KOPT-K1 (cell line): ENCODE results near the gene GRK5.

Source experiments
- H3K27ac ChIP-seq: fragments of 200-600 bp; sonication (generic); 2 replicates; pipeline ENCODE4 v1.5.1; 2016; ENCODE audit warnings: antibody characterized with exemption, mild to moderate bottlenecking, low read depth, low read length; ENCODE audit not compliant: poor library complexity, severe bottlenecking
- H3K36me3 ChIP-seq: fragments of 200-600 bp; sonication (generic); 2 replicates; pipeline ENCODE4 v1.5.1; 2017; ENCODE audit warnings: antibody characterized with exemption, mild to moderate bottlenecking, low read length, moderate library complexity; ENCODE audit not compliant: insufficient read depth
- H3K9me3 ChIP-seq: fragments of 200-600 bp; sonication (generic); 2 replicates; pipeline ENCODE4 v1.5.1; 2017; ENCODE audit warnings: antibody characterized with exemption, low read length, mild to moderate bottlenecking; ENCODE audit not compliant: insufficient read depth, poor library complexity, severe bottlenecking

GRK5 gene

DNA sequence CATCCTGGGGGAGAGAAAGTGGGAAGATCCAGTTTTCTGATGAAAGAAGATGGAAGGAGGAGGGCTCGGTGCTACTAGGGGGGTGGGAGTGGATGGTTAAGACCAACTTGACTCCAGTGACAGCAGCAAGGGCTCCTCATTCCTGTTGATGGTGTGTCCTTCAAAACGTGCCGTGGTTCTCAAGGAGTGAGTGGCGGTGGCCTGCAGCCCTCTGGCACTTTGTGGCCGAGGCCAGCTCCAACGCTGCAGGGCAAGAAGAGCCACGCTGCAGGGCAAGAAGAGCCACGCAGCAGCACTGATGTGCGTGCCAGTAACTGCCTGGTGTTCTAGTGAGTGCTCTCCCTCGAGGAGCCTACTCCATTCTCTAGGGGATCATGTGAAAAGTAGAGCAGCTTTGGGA lies 72.1 kb downstream of the GRK5 start:
- Histone ChIP-seq H3K27ac (no peak overlapping the region), H3K36me3 (no peaks in the 10 kb centered on the region), H3K9me3 (no peaks in the 10 kb centered on the region)

DNA sequence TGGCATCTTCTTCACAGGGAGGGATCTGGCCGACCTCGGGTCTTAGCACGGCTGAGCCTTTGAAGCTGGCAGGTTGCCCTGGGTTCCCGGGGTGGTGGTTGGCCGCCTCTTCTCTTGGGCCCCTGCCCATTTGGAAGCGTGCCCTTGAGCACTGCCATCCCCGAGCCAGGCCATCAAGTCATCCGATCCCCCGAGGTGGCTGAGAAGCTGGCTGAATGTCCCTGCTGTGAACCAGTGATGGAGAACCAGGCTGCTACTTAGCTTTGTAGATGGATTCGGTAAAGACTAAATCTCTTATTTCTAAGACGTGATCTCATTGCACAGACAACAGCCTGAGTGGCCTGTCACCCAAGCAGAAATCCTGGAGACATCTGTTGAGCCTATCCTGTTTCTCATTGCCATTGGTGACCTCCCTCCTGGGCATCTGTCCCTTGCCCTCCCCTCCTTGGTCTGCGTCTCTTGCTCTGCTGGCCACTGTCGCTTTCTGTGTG lies 74.3 kb downstream of the GRK5 start:
- Histone ChIP-seq H3K9me3 (no peaks in the 10 kb centered on the region), H3K27ac (no peak overlapping the region)

DNA sequence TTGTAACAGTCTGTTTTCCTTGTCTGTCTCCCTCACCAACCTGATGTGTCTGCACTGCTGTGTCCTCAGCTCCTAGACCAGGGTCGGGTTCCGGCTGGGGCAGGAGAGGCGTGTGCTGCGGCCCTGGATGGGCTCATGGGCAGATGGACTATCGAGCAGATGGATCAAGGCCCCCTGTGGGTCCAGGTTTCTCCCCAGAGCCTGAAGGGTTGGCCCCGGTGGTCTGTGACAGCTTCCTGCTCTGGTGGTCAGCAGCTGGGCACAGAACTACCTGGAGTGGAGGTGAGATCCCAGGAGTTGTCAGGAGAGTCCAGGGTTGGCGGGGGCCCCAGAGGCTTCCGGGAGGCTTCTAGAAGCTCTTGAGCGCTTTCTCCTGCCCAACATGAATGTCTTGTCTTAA lies 75.1 kb downstream of the GRK5 start:
- Histone ChIP-seq H3K27ac (no peak overlapping the region), H3K9me3 (no peaks in the 10 kb centered on the region), H3K36me3 (no peaks in the 10 kb centered on the region)

More for the DNA sequence above, 74.3 kb downstream of the GRK5 start:
- H3K36me3 ChIP-seq: no peaks in the 10 kb centered on the region

DNA sequence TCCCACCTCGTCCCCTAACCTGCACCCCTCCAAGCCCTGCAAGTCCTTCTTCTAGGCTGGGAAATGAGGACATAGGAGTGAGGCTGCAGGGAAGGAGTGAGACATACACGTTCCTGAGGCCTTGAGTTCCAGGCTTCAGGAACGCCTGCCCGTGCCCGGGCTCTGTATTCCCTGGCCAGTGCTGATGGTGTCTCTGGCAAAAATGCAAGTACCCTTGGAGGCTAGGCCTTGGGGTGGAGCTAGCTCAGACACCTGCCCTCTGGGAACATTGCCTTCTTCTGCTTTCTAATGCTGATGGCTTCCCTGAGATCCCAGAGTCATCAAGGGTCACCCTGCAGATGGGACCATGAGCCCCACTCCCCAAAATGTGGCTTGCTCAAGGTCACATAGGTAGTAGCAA lies 76.0 kb downstream of the GRK5 start:
- no peaks in the 10 kb centered on the region for H3K36me3 ChIP-seq
- no peaks in the 10 kb centered on the region for H3K9me3 ChIP-seq
- peak overlapping the region; percentile 40 for H3K27ac ChIP-seq

DNA sequence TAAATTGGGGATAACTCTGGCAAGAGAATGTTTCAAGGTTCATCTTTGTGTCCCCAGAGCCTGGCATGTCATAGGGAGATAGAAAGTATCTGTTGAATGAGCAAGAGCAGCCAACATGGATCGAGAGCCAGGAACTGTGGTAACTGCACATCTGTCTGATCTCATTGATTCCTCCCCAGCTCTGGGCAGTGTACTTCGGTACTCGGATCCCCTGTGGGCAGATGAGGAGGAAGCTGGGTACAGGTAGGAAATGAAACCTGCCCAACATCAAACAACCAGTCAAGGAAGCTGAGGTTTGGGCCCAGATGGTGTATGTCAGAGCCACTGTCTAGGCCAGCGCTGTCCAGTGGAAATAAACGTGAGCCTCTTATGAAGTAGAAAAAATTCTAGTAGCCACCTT lies 76.4 kb downstream of the GRK5 start:
- peak overlapping the region; percentile 40 for H3K27ac ChIP-seq
- no peaks in the 10 kb centered on the region for H3K36me3 ChIP-seq
- no peaks in the 10 kb centered on the region for H3K9me3 ChIP-seq

DNA sequence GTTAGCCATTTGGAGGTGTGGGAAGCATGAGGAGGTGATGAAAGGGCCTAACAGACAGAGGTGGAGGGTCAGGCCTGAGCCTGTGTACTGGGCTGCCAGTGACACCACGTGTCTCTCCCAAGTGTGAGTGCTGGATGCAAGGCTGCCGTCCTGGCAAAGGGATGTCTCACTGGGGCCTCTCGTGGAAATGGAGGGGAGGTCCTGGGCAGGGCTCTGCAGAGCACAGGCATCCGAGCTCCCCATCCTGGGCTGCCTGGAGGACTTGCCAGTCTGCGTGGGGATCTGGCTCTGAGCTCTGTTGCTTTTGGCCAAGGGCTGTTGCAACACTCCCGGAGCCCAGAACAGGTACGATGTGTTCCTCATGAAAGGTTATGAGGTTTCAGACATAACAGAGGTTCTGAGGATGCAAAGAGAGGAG lies 77.3 kb downstream of the GRK5 start:
- H3K36me3 ChIP-seq: no peaks in the 10 kb centered on the region
- H3K9me3 ChIP-seq: no peaks in the 10 kb centered on the region
- peak overlapping the region; percentile 85 for H3K27ac ChIP-seq

DNA sequence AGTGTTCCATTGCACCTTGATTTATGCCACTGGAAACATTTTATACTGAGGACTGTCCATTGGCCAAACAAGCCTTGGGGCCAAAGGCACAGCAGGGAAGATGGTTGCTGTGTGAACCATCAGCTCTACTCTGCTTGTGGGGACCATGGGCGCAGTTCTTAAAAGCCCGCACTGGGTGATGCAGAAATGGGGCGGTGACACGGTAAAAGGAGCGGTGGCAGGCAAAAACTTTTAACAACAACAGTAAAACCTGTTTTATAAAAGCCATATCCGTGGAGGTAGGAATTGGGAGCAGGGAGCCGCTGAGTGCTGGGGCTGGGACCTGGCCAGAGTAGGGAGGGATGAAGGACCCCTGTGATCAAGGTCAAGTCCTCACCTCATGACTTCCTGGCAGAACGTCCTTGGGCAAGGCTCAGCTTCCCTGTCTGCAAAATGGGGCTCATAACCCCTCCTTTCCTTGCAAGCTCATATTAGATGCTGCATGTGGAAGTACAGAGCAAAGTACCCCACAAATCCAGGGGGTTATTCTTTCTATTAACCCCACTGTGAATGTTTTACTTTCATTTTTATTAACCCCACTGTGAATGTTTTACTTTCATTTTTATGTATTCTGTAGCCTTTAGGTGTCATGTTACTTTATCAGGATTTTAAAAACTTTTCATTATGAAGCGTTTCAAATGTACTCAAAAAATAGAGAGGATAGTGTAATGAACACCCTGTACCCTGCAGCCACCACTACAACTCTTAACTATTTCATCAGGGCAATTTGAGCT lies 78.3 kb downstream of the GRK5 start:
- H3K36me3 ChIP-seq: no peaks in the 10 kb centered on the region
- H3K27ac ChIP-seq: peak overlapping the region; percentile 85

DNA sequence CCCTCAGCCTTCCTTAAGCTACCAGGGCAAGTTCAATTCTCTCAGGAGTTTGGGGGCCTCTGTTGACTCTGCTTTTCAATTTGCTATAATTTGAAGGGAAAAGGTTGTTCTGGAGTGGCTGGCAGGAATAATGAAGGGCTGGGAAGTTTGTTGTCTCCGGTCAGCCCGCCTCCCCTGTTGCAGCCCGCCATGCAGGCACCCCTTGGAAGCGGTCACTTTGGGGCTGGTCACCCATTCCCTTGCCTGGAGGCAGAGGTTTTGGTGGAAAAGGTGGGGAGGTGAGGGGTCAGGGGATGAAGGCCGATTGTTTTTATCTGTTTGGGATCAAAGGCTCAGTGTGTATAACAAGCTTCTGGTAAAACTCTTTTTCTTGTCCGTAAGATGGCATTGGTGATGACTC lies 79.1 kb downstream of the GRK5 start:
- Histone ChIP-seq H3K27ac (peak overlapping the region; percentile 85), H3K36me3 (no peaks in the 10 kb centered on the region), H3K9me3 (no peaks in the 10 kb centered on the region)

More for the DNA sequence above, 78.3 kb downstream of the GRK5 start:
- H3K9me3 ChIP-seq: no peaks in the 10 kb centered on the region

DNA sequence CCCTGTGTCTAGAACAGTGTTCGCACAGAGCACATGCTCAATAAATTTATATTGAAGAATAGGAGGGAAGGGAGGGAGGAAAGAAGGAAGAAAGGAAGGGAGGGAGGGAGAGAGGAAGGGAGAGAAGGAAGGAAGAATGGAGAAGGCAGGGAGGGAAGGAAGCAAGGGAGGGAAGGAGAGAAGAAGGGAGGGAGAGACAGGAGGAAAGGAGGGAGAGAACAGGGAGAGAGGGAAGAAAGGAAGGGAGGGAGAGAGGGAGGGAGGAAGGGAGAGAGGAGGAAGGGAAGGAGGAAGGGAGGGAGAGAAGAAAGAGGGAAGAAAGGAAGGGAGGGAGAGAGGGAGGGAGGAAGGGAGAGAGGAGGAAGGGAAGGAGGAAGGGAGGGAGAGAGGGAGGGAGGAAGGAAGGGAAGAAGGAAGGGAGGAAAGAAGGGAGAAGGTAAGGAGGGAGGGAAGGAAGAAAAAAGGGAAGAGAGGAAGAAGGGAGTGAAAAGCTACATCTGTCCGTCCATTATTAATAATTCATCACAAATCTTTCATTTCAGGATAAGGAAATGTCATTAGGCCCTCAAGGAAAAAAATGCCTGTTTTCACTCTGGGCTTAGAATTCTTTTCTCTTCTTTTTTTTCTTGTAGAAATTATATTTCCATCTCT lies 79.7 kb downstream of the GRK5 start:
- H3K27ac ChIP-seq: peak overlapping the region; percentile 85
- H3K36me3 ChIP-seq: no peaks in the 10 kb centered on the region
- no peaks in the 10 kb centered on the region for H3K9me3 ChIP-seq

DNA sequence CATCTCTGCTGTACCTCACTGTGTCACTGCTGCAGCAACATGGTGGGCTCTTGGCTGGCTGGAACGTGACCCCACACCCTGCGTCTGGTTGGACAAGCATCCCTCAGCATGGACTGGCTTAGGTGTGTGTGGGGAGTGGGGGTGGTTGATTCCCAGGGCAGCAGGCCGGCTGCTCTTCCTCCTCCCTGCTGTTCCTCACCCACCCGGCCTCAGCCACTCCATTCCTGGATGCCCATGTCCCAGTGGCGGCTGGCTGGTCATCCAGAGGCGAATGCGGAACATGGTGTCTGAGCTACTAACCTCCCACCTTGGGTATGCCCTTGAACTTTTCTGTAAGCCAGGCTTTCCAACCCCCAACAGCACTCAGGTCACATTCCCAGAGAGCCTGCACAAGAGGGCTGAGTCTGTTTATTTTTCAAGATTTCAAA lies 81.2 kb downstream of the GRK5 start:
- H3K27ac ChIP-seq: no peak overlapping the region

DNA sequence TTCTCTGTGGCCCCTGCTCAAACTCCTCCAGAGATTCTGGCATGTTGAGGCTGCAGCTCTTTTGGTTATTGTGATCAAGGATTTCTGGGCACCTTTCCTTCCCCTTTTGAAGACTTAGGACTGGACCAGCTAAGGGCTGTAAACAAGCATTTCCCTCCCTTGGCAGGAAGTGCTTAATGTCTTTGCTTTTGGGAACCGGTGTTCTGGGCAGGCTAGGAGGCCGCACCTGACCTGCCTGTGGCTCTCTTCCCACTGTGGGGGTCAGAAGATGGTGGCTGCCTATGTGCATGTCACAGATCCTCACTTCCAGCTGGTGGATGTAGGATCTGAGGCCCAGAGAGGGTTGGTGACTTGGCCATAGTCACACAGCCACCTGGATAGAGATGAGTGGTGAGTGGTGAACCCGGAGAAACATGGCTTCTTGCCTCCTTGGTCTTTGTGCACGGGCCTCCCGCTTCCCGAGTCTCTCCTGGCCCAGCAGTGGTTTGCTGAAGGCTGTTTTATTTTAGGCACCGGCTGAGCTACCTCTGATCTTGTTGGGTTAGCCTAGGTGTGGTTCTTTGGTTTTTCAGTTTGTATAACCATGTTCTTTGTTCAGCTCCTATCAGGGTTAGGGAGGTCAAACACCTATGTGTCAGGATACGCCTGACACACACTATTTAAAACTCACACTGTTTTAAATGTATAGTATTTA lies 82.0 kb downstream of the GRK5 start:
- Histone ChIP-seq H3K36me3 (no peaks in the 10 kb centered on the region), H3K27ac (no peak overlapping the region), H3K9me3 (no peaks in the 10 kb centered on the region)

More for the DNA sequence above, 81.2 kb downstream of the GRK5 start:
- Histone ChIP-seq H3K36me3 (no peaks in the 10 kb centered on the region), H3K9me3 (no peaks in the 10 kb centered on the region)

DNA sequence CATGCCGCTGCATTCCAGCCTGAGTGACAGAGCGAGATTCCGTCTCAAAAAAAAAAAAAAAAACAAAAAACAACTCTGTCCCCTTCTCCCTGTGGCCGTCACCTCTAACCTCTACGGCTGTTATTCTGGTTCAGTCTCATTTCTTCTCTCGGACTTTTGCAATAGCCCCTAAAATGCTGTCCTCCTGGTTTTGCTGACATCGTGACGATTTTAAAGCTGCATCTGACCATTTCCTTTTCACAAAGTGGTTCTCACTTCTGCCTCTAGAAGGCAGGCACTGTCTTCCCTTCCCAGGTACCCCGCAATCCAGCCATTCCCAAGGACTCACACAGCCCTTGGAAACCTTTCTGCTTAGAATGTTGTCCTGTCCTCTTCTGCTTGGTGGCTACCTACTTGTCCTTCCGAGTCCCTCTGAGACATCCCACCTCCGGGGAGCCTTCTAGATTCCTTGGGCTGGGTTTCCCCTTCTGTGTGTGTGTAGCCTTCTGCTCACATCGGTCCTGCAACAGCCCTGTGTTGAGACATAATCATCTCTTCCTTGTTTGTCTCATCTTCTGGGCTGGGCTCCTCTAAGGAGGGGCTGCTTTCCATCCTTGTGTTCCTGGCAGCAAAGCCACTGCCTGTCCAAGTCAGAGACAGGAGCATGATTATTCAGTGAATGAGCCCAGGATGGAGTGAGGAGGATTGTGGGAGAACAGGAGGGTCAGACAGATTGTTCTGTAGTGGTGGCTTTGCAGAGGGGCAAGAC lies 83.1 kb downstream of the GRK5 start:
- Histone ChIP-seq H3K9me3 (no peaks in the 10 kb centered on the region), H3K27ac (no peak overlapping the region), H3K36me3 (no peaks in the 10 kb centered on the region)

DNA sequence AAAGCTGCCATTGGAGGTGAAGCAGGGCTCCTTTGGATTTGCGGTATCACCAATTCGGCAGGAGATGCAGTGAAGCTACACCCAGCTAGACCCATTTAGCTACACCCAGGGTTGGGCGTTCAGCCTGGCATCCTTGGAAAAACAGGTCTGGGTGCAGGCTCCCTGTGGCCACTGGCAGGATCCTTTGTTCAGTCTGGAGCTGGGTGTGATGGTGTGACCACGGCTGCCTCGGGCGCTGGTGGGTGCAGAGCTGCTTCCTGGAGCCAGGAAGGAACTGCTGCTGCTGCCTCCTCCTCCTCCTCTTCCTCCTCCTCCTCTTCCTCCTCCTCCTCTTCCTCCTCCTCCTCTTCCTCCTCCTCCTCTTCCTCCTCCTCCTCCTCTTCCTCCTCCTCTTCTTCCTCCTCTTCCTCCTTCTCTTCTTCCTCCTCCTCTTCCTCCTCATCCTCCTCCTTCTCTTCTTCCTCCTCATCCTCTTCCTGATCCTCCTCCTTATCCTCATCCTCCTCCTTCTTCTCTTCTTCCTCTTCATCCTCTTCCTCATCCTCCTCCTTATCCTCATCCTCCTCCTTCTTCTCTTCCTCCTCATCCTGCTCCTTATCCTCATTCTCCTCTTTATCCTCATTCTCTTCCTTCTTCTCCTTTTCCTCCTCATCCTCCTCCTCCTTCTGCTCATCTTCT lies 84.0 kb downstream of the GRK5 start:
- H3K27ac ChIP-seq: no peak overlapping the region
- H3K36me3 ChIP-seq: 0 out of 2 replicates have a peak, but pooled peaks cover 3% of the 10 kb centered on the region
- H3K9me3 ChIP-seq: no peaks in the 10 kb centered on the region
